ENCODE results near the gene CAPN14. TPM values are rescaled to one million over a fixed set of nuclear protein-coding genes. Genes with fewer than 3 reads are reported as not detected.

CAPN14 gene
- total RNA-seq, 2 donors from 2014 or later: 0.16 to 0.22 TPM

- H3K9me3 ChIP-seq: no peaks in the 10 kb centered on the region
- peaks cover 10% of the 10 kb centered on the region for H3K36me3 ChIP-seq
- no peak overlapping the region for H3K4me3 ChIP-seq
- peaks cover 0 to 37% of the 10 kb centered on the region in 2 donors for H3K4me1 ChIP-seq
- no peak for TF ChIP-seq CTCF (IDR thresholded peaks at IDR 0.05)
- H3K27me3 ChIP-seq: no peaks in the 10 kb centered on the region
- peak overlapping the region; percentile 82 to 96 for H3K27ac ChIP-seq
- DNase-seq (ENCODE audit: low spot score): no peak
Observed at GRCh38 chr2:31240381-31241365, 23.4 kb upstream of the CAPN14 start.

- Histone ChIP-seq H3K27me3 (no peaks in the 10 kb centered on the region), H3K27ac (peak overlapping the region; percentile 82 to 96), H3K36me3 (peaks cover 7% of the 10 kb centered on the region), H3K4me1 (peaks cover 0 to 47% of the 10 kb centered on the region in 2 donors), H3K4me3 (no peak overlapping the region), H3K9me3 (no peaks in the 10 kb centered on the region)
- no peak for TF ChIP-seq CTCF (IDR thresholded peaks at IDR 0.05)
- peak; percentile 85 for DNase-seq (ENCODE audit: low spot score)
Observed at GRCh38 chr2:31239593-31240177, 22.4 kb upstream of the CAPN14 start.

GRCh38 chr2:31238906-31239592, 21.7 kb upstream of the CAPN14 start:
- H3K9me3 ChIP-seq: no peaks in the 10 kb centered on the region
- H3K27ac ChIP-seq: peak overlapping the region; percentile 82 to 96
- peaks cover 0 to 52% of the 10 kb centered on the region in 2 donors for H3K4me1 ChIP-seq
- no peak overlapping the region for H3K4me3 ChIP-seq
- H3K27me3 ChIP-seq: no peaks in the 10 kb centered on the region
- H3K36me3 ChIP-seq: peaks cover under 1% of the 10 kb centered on the region
- no peak for DNase-seq (ENCODE audit: low spot score)
- TF ChIP-seq CTCF (IDR thresholded peaks at IDR 0.05): no peak

- TF ChIP-seq CTCF (IDR thresholded peaks at IDR 0.05): no peak
- peak; percentile 54 for DNase-seq (ENCODE audit: low spot score)
- Histone ChIP-seq H3K4me1 (peaks cover 0 to 56% of the 10 kb centered on the region in 2 donors), H3K27ac (peak overlapping the region; percentile 82 to 96), H3K9me3 (no peaks in the 10 kb centered on the region), H3K27me3 (no peaks in the 10 kb centered on the region), H3K36me3 (no peaks in the 10 kb centered on the region), H3K4me3 (no peak overlapping the region)
Observed at GRCh38 chr2:31238126-31238905, 21.0 kb upstream of the CAPN14 start.

- Histone ChIP-seq H3K27ac (peak overlapping the region; percentile 82 to 96), H3K9me3 (no peaks in the 10 kb centered on the region), H3K4me1 (peaks cover 0 to 59% of the 10 kb centered on the region in 2 donors), H3K36me3 (no peaks in the 10 kb centered on the region), H3K27me3 (no peaks in the 10 kb centered on the region), H3K4me3 (no peak overlapping the region)
- no peak for TF ChIP-seq CTCF (IDR thresholded peaks at IDR 0.05)
- DNase-seq (ENCODE audit: low spot score): peak; percentile 36
Observed at GRCh38 chr2:31237348-31238017, 20.2 kb upstream of the CAPN14 start.
